Stimulated activated CD8-positive, alpha-beta memory T cell treated with anti-CD3 and anti-CD28 coated beads, Interleukin-4, amount 100 ng/mL, for 48 hours (primary cell): Measurements from ENCODE around the gene DNAJC5G.
"Not testable (repeated sequence)": the region's sequence is repeated elsewhere in the genome, so short reads cannot be mapped to it uniquely, and the experiment has no call there.

Source experiments
- DNase-seq: peaks from one replicate; pipeline ENCODE4 v3.0.0-alpha.2; 2020

DNAJC5G gene

GRCh38 chr2:27255187-27255586 is 20.0 kb upstream of the DNAJC5G start:
- DNase-seq = no peak

- DNase-seq = no peak
Observed at GRCh38 chr2:27255660-27256059, 19.6 kb upstream of the DNAJC5G start.

DNA sequence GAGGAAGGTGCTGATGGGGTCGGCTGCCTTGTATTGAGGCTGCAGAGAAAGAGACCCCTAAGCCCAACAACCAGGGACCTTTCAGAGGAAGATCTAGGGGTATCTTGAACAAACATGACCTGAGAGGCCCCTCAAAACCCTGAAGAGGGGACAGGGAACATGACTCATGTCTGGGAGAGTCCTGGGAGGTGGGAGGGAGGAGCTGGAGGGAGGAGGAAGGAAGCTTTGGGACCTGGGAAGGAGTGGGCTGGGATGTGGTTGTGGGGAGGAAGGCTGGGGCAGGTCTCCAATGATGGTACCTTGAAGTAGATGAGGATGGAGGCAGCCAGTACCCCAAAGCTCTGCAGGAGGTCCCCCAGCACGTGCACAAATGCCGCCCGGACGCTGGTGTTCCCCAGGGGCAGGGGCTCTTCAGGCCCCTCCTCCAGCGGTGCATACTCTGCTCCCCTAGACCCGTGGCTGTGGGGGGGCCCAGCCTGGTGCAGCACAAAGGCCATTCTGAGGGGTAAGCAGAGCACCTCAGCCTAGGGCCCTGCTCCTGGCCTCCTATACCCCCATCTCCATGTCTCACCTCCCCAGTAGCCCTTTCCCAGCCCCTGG is 18.3 kb upstream of the DNAJC5G start:
- no peak for DNase-seq

GRCh38 chr2:27258051-27258450 is 17.2 kb upstream of the DNAJC5G start:
- DNase-seq = no peak

DNA sequence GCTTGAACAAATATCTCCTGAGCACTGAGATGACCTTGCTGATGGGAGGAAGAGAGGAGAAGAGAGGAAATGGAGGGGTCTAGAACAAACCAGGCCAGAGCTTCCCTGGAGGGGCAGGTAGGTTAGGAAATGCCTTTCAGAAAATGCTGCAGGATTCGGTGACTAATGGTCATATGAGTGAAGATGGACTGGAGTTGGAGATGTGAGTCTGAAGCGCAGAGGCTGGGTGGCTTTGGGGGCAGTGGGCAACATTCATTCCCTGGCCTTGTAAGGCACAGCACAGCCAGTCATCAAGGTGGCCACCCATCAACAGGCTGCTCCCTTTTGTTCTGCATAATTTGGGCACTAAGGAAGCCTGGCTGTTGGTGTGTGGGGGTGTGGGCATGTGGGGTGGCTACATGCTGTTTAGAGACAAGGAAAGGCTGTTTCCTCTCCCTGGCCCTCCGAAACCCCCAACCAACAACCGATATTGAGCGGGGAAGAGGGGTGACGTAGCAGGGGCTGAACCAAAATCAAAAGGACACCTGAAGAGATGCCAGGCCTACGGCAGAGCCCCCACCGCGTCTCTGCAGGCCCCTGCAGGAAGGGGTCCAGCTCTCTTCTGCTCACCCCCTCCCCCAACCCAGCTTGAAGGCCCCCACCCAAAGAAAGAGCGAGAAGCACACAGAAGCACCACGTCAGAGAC is 13.8 kb upstream of the DNAJC5G start:
- no peak for DNase-seq

- DNase-seq = no peak
Observed at GRCh38 chr2:27261926-27262298, 13.3 kb upstream of the DNAJC5G start.

DNA sequence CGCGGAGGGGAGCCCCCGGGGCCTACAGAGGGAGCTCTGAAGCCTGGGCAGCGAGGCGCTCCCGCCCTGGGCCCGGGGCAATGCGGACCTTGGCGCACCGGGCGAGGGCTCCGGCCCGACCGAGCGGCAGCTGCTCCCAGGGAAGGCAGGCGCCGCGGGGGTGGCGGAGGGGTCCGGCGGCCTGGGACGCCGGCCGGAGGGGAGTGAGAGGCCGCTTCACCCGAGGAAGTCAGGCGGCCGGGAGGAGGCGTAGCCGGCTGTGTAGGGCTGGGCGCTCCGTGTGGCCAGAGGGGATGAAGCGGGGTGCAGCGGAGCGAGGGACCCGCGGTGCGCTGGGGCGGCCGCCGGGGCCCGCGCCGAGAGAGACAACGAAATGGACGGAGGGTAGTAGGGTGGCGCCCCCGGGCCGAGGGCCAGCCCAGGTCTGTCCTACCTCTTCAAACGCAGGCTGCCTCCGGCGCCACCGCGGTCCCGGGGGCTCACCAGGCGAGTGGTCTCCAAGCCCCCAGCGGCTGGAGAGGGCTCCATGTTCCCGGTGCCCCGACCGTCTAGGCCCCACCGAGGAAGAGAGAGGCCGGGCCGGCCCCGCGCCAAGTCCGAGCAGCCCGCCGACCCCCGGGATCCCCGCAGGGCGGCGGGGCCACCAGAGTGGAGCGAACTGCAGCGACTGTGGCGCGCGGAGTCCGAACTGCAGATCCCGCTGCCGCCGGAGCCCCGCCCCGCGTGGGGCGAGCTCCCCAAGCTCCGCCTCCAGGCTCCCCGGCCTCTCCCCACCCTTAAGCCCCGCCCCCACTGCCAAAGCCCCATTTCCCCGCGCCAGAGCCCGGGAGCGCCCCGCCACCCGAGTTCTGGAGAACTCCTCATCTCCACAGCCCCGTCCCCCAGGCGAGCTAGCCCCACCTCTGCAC is 12.6 kb upstream of the DNAJC5G start, which contains the start of gene SLC30A3:
TSS of gene SLC30A3 (minus strand) at position 669 of the 908 bp plus-strand sequence. CDS start at position 528, 141 bp downstream.
- peak; percentile 83 for DNase-seq

DNA sequence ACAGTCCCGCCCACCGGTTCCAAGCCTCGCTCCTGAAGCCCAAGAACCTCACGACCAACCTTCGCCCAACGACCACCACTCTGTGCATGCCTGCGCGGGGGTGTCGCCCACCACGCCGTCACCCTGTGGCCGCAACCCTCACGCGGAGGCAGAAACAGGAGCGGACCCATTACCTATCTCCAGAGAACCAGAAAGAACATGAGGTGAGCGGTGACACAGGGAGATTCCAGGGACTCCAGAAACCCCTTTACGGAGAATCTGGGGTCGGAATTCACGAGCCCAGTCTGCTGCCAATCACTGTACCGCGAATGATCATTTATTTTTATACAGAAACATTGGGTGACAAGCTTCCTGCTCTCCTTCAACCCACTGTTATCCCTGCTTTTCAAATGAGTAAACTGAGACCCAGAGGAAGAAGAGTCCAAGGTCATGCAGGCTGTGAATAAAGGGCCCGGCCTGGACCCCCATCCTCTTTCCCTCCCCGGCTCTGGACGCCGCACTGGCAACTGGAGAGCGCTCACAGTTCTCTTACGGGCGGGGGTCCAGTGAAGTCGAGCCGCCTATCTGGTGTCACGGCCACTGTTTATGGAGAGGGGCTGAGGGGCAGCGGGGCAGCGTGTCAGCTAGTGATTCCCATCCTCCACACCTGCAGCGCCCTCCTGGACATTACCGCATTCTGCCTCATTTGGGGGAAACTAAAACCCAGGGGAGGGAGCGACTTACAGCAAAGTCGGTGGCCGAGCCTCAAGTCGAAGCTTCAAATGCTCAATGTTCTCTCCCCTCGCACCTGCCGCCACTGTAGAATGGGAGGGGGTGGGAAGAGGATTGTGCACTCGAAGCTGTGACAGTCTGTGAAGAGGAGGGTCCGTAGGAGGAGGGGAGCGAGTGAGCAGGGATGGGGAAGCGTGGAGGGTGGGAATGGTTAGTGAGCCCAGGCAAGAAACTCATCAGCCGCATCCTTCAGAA is 11.7 kb upstream of the DNAJC5G start:
- no peak for DNase-seq

GRCh38 chr2:27264253-27264752 is 10.9 kb upstream of the DNAJC5G start:
- peak; percentile 39 for DNase-seq

DNA sequence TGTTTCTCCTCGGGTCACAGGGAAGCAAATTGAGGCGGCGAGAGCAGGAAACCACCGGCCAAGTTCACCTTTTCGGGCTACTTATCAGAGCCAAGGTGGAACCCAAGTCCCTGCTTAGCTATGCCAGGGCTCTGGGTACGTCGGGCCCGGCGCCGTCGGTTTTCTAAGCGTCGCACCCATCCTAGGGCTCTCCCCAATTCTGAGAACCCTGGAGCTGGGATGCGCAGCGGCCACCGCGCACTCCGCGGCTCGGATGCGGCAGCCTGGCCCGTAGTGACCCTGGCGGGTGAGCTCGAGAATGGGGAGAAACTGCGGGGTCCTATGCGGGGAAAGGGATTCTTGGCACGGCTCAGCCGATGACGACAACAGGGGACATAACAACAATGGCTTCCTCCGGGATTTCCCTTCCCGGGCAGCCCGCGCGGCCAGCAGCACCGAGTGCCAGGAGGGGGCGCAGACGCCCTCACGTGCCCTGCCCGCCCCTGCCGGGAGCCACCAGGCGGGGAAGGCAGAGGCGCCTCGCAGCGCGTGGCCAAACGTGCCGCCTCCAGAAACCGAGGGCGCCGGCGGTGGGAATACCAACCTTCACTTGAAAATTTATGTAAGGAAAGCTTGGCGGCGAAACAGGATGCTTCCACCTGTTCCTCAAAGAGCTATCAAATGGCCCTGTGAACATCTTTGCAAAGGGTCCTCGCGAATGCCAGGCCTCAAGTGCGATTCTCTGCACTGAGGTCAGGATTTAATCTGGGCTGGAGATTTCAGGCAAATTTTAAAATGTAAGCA is 10.3 kb upstream of the DNAJC5G start:
- peak; percentile 77 for DNase-seq

GRCh38 chr2:27265536-27265870 is 9.7 kb upstream of the DNAJC5G start:
- no peak for DNase-seq

- DNase-seq = not testable (repeated sequence)
Observed at GRCh38 chr2:27268296-27268695, 6.9 kb upstream of the DNAJC5G start.

GRCh38 chr2:27270131-27270530 is 5.1 kb upstream of the DNAJC5G start:
- no peak for DNase-seq

DNA sequence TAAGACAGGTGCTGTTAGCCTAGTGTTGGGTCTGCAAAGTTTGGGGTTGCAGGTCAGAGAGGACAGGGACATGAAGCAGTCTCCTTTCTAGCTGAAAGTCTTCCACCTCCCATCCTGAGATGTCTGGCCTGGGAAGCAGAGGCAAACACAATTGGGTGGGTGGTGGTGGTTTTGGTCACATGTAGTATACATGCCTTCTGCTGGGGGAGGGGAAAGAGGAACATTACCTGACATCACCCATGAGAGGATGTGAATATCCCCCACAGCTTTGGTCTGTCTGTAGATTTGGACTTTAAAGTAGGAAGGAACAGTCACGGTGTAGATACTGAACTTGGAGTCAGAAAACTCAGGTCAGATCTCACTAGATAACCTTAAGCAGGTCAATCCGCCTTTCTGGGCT is 4.6 kb upstream of the DNAJC5G start:
- no peak for DNase-seq

DNA sequence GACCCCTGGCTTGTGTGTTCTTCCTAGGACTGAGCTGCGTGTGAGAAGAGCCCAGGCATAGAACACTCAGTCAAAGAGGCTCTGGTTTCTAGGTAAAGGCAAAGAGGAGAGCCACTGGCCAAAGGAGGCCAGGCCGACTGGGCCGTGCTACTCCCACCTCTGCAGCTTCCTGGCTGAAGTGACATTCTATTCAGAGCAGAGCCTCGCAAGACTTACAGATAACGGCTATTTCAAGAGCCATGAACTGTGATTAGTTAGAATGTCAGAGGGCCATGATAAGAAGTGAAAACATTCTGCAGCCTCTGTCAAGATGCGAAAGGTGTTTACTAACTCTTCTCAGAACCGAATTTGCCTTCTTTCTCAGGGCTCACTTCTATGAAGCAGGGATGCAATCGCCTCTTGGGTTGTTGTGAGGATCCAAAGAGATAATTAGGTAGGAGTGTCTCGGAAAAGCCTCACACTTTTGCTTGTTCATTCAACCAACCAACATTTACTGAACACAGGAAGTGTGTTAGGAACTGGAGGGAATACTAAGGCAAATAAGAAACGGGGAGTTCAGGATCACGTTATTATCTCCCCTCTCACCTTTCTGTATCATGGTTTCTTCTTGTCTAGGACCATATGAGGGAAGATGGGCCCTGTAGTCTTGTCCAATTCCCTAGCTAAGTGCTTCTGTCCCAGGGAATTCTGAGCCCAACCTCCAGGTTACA is 3.4 kb upstream of the DNAJC5G start:
- DNase-seq = no peak

DNA sequence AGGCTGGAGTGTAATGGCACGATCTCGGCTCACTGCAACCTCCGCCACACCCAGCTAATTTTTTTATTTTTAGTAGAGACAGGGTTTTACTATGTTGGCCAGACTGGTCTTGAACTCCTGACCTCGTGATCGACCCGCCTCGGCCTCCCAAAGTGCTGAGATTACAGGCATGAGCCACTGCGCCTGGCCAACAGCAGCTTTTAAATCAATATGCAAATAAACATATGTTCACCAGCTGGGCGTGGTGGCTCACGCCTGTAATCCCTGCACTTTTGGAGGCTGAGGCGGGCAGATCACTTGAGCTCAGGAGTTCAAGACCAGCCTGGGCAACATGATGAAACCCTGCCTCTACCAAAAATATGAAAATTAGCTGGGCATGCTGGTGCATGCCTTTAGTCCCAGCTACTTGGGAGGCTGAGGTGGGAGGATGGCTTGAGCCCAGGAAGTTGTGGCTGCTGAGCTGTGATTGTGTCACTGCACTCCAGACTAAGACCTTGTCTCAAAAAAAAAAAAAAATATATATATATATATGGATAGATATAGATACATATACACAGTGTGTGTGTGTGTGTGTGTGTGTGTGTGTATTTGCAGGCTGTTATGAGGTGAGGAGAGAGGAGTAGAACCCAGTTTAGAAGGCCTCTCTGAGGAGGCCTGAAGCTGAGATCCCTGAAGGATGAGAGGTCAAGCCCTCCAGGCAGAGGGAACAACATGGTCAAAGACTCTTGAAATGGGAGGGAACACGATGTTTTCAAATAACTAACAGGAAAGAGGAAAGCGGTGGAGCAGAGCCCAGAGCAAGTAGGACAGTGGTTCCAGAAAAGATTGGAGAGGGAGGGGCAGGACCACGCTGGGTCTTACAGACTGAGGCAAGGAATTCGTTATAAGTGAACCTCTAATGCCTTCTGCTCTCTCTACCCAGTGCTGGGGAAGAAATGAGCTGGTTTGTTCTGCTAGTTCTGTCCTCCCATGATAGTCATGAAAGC is 2.4 kb upstream of the DNAJC5G start:
- DNase-seq = not testable (repeated sequence)

DNA sequence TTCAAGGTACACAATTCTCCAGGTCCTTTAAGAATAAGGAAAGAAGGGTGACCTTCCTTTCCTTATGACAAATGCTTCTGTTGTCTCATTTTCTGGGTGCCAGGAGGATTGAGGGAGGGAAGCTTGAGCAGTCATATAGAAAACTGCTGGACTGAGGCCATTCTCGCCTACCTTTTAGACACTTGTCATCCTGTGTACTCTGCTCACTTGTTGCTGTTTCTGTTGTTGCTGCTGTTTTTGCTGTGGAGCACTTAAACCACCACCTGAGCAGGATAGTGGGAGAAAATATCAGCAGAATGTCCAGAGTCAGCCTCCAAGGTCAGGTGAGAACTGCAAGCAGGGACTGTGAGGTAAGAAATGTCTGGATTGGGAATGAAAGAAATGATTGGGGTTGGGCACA is 2.8 kb downstream of the DNAJC5G start:
- no peak for DNase-seq

- DNase-seq = no peak
Observed at GRCh38 chr2:27280826-27281225, 5.6 kb downstream of the DNAJC5G start.

GRCh38 chr2:27281442-27281841 is 6.2 kb downstream of the DNAJC5G start:
- DNase-seq = no peak
